Ectodermal cell (in vitro differentiated cells): Measurements from ENCODE around the gene CCDC174.

Experiments
- H3K27ac ChIP-seq: 2 replicates; pipeline ENCODE4 v1.7.0; 2013; ENCODE audit warnings: mild to moderate bottlenecking, low read depth, low read length; ENCODE audit not compliant: insufficient read depth, poor library complexity, severe bottlenecking
- H3K27me3 ChIP-seq: 2 replicates; pipeline ENCODE4 v1.7.0; 2013; ENCODE audit warnings: mild to moderate bottlenecking, low read length; ENCODE audit not compliant: insufficient read depth, control insufficient read depth, poor library complexity, severe bottlenecking
- H3K36me3 ChIP-seq: one replicate; pipeline ENCODE4 v1.7.0; 2013; ENCODE audit warnings: low read length; ENCODE audit not compliant: control insufficient read depth, insufficient read depth
- H3K4me1 ChIP-seq: one replicate; pipeline ENCODE4 v1.7.0; 2013; ENCODE audit warnings: low read length; ENCODE audit not compliant: control insufficient read depth, insufficient read depth
- H3K4me3 ChIP-seq: 2 replicates; pipeline ENCODE4 v1.7.0; 2013; ENCODE audit warnings: low read depth, low read length, control low read depth; ENCODE audit not compliant: insufficient read depth
- H3K9me3 ChIP-seq: 2 replicates; pipeline ENCODE4 v1.7.0; 2013; ENCODE audit warnings: mild to moderate bottlenecking, low read length, moderate library complexity; ENCODE audit not compliant: control insufficient read depth
- WGBS, 2 experiments: methylation state at CpG; one replicate each; pipeline ENCODE4 v1.1.7; 2013; ENCODE audit warnings: missing lambda C conversion rate in 2 of 2; 5-methylcytosine and 5-hydroxymethylcytosine counted together

The CCDC174 gene

GRCh38 chr3:14634763-14635400 lies 16.7 kb upstream of the CCDC174 start:
- Histone ChIP-seq H3K4me3 (no peak overlapping the region), H3K9me3 (no peaks in the 10 kb centered on the region), H3K27ac (no peak overlapping the region), H3K36me3 (no peaks in the 10 kb centered on the region), H3K4me1 (no peaks in the 10 kb centered on the region), H3K27me3 (no peaks in the 10 kb centered on the region)
- WGBS, 2 experiments: 93 to 96% methylated on average over 3 to 4 of the region's 4 CpGs

- 81 to 83% methylated on average over 4 of the region's 4 CpGs for WGBS, 2 experiments
Observed at GRCh38 chr3:14636496-14637087, 15.0 kb upstream of the CCDC174 start.

GRCh38 chr3:14640157-14640562 lies 11.4 kb upstream of the CCDC174 start:
- Histone ChIP-seq H3K4me1 (no peaks in the 10 kb centered on the region), H3K36me3 (no peaks in the 10 kb centered on the region), H3K27ac (no peak overlapping the region), H3K9me3 (no peaks in the 10 kb centered on the region), H3K27me3 (no peaks in the 10 kb centered on the region), H3K4me3 (no peak overlapping the region)
- 80% methylated on average over 10 of the region's 10 CpGs for WGBS, 2 experiments

More at GRCh38 chr3:14636496-14637087, 15.0 kb upstream of the CCDC174 start:
- no peaks in the 10 kb centered on the region for H3K36me3 ChIP-seq
- no peak overlapping the region for H3K4me3 ChIP-seq
- no peaks in the 10 kb centered on the region for H3K27me3 ChIP-seq
- H3K9me3 ChIP-seq: no peaks in the 10 kb centered on the region
- H3K27ac ChIP-seq: no peak overlapping the region
- H3K4me1 ChIP-seq: no peaks in the 10 kb centered on the region

DNA sequence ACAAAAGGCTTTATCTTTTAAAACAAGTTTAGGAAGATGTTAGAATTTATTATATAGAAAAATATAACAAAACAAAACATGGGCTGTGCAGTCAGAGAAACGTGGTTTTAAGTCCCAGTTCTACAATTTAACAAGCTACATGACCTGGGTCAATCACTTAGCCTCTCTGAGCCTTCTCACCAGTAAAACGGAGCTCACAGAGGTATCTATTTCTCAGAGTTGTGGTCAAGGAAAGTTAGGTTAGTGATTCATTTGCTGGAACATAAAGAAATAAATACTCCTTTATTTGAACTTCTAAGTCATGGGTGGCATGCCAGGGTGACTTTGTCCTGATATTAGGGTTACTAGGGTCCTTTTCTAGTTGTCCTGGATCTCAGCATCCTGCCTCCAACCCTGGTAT lies 10.8 kb upstream of the CCDC174 start:
- Histone ChIP-seq H3K36me3 (no peaks in the 10 kb centered on the region), H3K27ac (no peak overlapping the region), H3K9me3 (no peaks in the 10 kb centered on the region), H3K4me3 (no peak overlapping the region), H3K4me1 (no peaks in the 10 kb centered on the region), H3K27me3 (no peaks in the 10 kb centered on the region)
- WGBS, 2 experiments: 59 to 65% methylated on average over 2 of the region's 2 CpGs

GRCh38 chr3:14641346-14641745 lies 10.2 kb upstream of the CCDC174 start:
- no peaks in the 10 kb centered on the region for H3K27me3 ChIP-seq
- H3K4me3 ChIP-seq: no peak overlapping the region
- H3K27ac ChIP-seq: no peak overlapping the region
- no peaks in the 10 kb centered on the region for H3K4me1 ChIP-seq
- H3K36me3 ChIP-seq: no peaks in the 10 kb centered on the region
- H3K9me3 ChIP-seq: no peaks in the 10 kb centered on the region
- WGBS, 2 experiments: 91% methylated on average over 4 of the region's 4 CpGs

DNA sequence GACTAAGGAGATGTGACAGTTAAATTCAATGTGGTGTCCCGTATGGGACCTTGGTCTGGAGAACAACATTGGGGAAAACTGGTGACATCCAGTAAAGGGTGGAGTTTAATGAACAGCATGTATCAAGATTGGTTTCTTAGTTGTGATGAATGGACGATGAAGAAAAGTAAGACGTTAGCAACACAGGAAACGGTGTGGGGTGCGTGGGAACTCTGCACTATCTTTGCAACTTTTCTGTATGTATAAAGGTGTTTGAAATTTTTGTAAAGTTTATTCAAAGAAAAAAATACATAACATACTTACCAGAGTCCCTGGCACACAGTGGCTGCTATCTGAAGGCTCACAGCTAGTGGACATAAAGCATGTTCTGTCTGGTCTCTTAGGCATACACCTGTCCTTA lies 6.1 kb upstream of the CCDC174 start:
- H3K27me3 ChIP-seq: peaks cover 7% of the 10 kb centered on the region
- no peak overlapping the region for H3K4me3 ChIP-seq
- no peaks in the 10 kb centered on the region for H3K36me3 ChIP-seq
- WGBS, 2 experiments: 88 to 94% methylated on average over 5 of the region's 5 CpGs
- H3K9me3 ChIP-seq: no peaks in the 10 kb centered on the region
- H3K4me1 ChIP-seq: no peaks in the 10 kb centered on the region
- no peak overlapping the region for H3K27ac ChIP-seq

DNA sequence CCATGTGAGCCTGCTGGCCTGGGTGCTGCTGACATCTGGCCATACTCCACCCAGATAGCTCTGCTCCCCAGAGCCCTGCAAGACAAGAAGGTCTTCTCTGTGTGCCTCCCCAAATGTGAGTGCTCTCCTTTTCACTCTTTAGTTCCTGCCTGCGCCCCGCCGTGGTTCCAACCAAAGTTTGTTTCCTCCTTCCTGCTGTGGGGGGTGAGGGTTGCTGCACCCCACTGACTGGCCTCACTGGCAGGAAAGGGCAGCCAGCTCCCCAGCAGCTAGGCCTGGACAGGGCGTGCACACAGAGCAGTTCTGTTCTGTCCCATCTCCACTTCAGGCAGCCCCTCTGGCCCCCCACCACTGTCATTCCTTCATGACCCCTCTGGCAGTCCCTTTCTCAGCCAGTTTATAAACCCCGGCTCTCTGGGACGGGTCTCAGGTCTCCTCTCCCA lies 5.4 kb upstream of the CCDC174 start:
- Histone ChIP-seq H3K4me1 (no peaks in the 10 kb centered on the region), H3K27ac (no peak overlapping the region), H3K36me3 (no peaks in the 10 kb centered on the region), H3K4me3 (no peak overlapping the region), H3K27me3 (peaks cover 7% of the 10 kb centered on the region), H3K9me3 (no peaks in the 10 kb centered on the region)
- 93 to 94% methylated on average over 6 of the region's 6 CpGs for WGBS, 2 experiments

GRCh38 chr3:14646589-14647413 lies 4.8 kb upstream of the CCDC174 start:
- WGBS, 2 experiments: 79 to 80% methylated on average over 9 of the region's 9 CpGs
- no peak overlapping the region for H3K27ac ChIP-seq
- H3K4me3 ChIP-seq: no peak overlapping the region
- no peaks in the 10 kb centered on the region for H3K4me1 ChIP-seq
- no peaks in the 10 kb centered on the region for H3K36me3 ChIP-seq
- peaks cover 7% of the 10 kb centered on the region for H3K27me3 ChIP-seq
- H3K9me3 ChIP-seq: no peaks in the 10 kb centered on the region

DNA sequence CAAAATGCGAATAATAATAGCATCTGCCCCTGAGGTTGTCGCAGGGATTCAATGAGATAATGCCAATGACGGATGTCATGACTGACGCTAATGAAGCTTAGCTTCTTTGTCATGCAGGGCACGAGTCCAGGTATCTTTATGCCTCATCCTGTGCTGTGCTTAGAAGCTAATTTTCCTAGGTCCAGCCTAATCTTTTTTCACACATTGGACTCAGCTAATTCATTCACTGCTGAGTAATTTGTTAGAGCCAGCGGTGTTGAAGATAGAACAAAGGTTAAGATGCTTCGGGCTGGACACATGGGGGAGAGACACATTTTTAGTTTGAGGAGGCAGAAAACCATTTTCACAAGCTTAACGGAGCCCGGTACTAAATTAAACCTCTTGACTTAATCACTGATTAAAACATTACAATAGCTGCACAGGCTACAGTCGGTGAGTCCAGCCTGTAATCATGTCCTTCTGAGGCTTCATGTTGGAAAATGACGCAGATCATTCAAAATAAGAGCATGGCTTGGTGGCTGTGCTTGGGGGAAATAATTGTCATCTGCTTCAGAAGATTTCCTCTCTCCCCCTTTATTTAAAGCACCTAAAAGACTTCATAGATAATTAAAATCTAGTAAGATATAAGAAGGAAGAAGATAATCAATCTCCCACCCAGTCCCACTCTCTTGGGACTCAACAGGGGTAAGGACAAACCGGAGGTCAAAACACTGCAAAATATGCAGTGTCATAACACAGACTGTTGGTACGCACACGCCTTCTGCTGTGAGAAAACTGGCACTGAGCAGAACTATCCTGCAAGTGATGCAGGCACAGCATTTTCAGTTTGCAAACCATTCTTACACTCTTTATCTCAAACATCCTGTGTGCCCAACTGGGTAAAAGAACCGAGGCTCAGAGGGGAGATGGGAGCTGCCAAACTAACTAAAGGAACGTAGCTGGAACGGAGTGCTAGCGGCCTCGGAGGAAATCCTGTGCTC lies 3.3 kb upstream of the CCDC174 start:
- no peak overlapping the region for H3K27ac ChIP-seq
- H3K36me3 ChIP-seq: no peaks in the 10 kb centered on the region
- H3K27me3 ChIP-seq: peaks cover 7% of the 10 kb centered on the region
- H3K4me1 ChIP-seq: no peaks in the 10 kb centered on the region
- H3K9me3 ChIP-seq: no peaks in the 10 kb centered on the region
- H3K4me3 ChIP-seq: no peak overlapping the region
- WGBS, 2 experiments: 89 to 91% methylated on average over 19 of the region's 19 CpGs
